HG03039 (cell line): ENCODE data around the gene SMPDL3A.

ENCODE experiments used
- ATAC-seq: cut with Tn5 transposase; IDR thresholded peaks from one replicate; pipeline ENCODE4 v1.9.1; 2021; ENCODE audit warnings: mild to moderate bottlenecking, moderate library complexity; ENCODE audit not compliant: unreplicated experiment

SMPDL3A gene

DNA sequence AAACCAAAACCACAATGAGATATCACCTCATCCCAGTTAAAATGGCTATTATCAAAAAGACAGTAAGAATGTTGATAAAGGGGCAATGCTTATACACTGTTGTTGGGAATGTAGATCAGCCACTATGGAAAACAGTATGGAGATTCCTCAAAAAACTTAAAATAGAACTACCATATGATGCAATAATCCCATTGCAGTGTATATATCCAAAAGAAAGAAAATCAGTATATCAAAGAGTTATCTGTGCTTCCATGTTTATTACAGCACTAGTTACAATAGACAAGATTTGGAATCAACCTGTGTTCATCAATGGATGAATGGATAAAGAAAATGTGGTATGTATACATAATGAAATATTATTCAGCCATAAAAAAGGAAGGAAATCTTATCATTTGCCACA lies 13.1 kb upstream of the SMPDL3A start:
- no peak for ATAC-seq

DNA sequence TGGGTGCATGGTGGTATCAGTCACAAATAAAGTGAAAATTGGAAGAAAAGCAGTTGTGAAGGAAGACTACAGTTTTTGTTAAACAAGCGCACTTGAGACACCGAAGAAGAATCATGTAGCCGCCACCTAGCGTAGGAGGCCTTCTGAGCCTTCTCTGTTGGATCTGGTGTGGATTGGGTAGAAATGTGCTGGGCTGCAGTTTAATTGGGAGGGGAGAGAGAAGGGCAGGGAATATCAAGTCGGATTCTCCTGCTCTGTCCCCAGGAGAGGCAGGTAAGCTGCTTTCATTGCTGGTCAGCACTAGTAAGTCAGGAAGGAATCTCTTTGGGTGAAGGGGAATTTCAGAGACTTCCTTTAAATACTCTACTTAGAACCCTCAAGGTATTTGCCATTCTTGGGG lies 10.8 kb upstream of the SMPDL3A start:
- ATAC-seq = no peak

DNA sequence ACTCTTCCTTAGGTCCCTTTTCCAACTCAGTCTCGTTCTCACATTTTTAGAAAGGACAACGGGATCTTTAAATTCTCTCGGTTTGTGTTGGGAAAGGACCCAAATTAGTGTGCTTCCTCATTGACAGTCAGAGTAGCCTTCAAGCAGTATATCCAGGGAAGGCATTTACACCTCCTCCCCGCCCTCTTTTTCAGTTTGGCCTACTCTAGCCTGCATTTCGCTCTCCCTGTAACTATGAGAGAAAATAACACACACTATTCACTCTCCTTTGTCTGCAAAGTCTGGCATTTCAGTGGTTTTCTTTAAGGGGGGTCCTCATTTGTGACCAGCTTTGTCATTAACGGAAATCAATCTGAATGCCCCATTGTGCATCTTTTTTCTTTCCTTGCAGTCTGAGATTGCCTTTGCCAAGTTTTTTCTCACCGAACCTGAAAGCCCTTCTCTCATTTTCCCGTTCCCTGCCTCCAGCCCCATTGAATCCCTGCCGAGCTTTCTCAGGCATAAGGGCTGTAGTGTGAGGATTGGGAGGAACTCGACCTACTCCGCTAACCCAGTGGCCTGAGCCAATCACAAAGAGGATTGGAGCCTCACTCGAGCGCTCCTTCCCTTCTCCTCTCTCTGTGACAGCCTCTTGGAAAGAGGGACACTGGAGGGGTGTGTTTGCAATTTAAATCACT lies 9.9 kb upstream of the SMPDL3A start:
- no peak for ATAC-seq

DNA sequence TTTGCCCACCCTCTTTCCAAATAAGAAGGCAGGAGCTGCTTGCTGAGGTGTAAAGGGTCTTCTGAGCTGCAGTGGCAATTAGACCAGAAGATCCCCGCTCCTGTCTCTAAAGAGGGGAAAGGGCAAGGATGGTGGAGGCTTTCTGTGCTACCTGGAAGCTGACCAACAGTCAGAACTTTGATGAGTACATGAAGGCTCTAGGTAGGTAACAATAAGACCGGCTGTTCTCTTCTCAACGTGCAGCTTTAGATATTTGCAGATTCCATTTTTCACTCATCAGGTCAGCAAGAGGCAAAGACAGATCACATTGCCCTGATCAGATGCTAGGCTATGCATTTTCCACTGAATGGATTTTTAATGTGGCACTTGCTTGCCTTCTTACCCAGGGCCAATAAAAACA lies 9.4 kb upstream of the SMPDL3A start, which contains the start of gene FABP7:
Gene FABP7, plus strand, starts transcription at position 50 of the 400 bp plus-strand sequence. Its CDS starts 79 bp downstream, at position 129.
- no peak for ATAC-seq

DNA sequence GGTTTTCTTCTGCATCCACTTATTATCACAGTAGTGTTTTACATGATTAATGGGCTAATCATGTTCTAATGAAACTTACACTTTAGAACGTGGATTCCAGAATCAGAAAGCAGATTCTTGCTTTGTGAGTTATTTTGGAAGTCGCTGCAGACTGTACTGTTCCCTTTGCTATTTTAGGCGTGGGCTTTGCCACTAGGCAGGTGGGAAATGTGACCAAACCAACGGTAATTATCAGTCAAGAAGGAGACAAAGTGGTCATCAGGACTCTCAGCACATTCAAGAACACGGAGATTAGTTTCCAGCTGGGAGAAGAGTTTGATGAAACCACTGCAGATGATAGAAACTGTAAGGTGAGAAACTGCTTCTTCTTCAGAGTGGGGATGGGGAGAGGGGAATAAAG lies 8.9 kb upstream of the SMPDL3A start:
- no peak for ATAC-seq

DNA sequence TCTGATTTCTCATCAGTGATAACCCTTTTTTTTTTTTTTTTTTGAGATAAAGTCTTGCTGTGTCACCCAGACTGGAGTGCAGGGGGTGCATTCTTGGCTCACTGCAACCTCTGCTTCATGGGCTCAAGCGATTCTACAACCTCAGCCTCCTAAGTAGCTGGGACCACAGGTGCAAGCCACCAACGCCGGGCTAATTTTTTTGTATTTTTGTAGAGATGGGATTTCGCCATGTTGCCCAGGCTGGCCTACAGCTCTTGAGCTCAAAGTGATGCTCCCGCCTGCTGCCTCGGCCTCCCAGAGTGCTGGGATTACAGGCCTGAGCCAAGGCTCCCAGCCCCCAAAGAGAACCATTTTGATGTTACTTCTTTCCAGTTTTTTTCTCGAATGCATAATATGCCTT lies 7.3 kb upstream of the SMPDL3A start:
- ATAC-seq = no peak

DNA sequence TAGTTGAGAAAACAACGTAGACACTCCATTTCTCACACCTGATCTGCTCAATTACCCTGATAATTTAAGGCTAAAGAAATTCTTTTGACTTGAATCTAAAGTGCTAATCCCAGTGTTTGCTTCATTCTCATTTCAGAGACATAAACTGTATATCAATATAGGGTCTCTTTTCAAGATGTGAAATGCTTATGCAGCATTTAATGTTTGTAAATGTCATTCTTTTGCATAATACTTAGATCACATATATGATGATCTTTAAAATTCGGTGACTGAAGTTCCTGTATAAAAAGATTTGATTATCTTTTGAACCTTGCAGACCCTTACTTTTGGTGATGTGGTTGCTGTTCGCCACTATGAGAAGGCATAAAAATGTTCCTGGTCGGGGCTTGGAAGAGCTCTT lies 5.7 kb upstream of the SMPDL3A start:
- no peak for ATAC-seq

DNA sequence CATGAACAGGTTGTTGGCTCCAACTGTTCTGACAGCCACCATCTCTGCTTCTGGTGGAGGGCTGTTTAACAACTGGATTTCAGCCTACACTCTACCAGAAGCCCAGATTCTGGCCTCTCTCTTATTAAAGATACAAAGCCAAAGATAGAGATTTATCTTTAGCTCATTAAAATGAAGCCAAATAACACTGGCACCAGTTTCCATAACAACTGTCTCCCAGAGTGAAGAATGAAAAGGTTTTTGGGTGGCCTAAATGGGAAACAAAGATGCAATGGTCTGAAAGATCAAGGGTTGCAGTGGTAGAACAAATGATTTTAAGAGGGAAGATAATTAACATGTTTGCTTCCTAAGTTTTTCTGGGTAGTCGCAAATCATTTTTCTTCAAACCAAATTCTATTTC lies 3.2 kb upstream of the SMPDL3A start:
- ATAC-seq = no peak

DNA sequence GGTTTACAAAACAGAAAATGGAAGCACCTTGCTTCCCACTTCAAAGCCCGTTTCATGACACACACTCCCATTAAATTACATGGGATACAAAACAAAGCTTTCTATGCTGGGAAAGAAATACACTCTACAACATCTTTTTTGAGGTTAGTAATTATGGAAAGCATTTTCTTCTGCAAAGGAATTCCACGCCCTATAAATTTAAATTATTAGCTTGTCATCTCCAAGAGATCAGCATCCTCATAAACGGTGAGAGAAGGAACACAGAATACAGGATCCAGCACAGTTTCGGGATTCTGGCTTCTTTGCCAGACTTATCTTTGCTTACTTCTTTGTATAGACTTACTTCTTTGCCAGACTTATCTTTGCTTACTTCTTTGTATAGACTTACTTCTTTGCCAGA lies 1.3 kb upstream of the SMPDL3A start:
- no peak for ATAC-seq

DNA sequence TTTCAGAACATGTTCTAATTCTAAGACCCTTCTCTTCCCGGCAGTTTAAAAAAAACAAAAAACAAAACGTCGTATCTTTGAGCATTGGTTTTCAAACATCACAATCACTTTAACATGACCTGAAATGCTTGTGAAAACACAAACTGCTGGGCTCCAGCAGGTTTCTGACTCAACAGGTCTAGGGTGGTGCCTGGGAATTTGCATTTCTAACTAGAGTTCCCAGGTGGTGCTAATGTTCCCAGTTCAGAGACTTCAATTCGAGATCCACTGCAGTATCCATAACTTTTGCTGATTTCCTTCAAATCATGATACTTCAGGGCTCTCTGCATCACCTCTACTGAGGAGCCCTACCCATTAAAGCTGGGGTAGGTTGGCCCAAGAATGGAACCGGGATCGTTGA lies 850 bp upstream of the SMPDL3A start:
- no peak for ATAC-seq

DNA sequence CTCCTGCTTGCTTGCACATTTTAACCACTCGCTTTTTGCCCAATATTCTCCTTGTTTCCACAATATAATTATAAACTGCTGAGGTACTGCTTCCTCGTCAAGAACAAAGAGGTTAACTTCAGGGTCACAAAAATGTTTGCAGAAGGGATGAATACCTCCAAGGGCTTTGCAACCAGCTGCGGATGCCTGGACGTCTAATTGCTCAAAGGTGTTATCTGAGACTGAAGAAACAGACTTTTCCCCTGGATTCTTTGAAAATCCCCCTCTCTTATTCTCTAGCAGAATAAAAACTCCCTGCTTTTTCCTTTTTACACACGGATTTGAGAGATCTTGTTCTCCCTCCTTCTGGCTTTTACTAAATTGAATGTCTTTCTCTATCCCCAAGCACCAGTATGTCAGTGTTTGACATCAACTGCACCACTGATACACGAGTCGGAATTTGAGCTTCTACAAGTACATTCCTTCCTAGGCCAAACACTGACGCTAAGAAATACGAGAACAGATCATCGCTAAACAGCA lies 336 bp upstream of the SMPDL3A start:
- ATAC-seq = peak; percentile 4

DNA sequence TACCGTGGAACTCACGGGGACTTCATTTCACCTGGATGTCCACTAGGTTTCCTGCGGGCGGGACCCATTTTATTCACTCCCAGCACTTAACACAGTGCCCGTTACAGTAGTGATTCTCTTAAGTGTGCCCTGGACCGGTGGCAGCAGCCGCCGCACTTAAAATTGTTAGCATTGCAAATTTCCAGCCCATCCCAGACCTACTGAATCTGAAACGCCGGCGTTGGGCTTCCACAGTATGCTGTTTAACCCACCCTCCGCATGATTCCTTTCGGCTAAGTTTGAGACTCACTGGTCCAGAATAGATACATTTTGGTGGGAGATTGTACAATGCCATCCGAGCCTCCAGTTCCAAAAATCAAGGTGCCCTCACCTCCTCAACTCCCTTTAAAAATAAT lies 967 bp downstream of the SMPDL3A start:
- peak; percentile 6 for ATAC-seq

DNA sequence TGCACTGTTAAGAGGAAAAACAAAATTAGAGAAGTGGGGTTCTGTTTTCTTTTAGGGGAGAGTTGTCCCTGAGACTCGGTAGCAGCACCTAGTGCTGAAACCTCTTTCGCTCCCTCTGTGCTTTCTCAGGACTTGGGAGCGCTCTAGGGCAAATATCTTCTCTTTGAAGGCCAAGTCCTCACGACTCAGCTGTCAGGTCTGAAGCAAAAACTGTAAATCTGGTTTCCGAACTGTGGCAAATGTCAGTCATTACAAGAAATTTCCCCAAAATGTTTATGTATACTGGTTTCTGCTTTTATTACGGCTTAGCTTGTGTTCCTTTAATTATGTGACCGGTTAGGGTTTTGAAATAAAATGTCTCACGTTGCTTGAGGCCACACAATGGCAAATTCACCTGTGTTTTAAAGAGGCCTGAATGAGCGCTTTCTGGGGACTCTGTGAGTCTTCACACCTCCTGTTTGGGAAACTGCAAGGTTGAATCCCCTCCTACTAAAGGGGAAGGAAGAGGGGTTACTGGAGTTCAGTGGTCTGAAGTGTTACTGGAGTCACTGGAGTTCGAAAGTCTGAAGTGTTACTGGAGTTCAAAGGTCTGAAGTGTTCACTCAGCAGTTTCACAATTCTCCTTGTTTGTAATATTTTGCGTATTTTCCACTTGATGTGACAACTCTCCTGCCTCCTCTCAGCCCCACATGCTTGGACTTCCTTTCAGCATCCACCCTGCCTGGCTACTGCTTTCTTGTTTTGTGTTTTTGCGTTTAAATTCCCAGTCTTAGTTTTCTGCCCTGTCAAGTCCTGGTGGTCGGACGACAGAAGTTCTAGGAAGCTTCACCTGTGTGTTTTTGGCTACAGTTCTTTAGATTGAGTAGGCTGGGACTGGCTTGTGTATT lies 1.6 kb downstream of the SMPDL3A start:
- no peak for ATAC-seq

DNA sequence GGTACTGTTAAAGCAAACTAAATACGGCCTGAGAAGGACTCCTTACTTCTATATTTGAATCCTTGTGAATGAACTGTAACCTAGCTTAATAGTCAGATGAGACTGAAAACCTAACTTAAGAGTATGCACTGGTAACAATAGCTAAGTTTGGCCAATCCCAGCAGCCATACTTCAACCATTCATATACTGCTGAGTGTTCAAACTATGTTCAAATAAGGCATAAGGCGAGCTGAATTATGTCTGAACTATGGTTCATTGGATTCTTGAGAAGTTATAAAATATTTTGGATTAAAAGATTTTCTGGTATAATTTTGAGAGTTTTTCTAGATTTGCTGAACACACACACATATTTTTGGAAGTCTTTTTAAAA lies 2.2 kb downstream of the SMPDL3A start:
- no peak for ATAC-seq

DNA sequence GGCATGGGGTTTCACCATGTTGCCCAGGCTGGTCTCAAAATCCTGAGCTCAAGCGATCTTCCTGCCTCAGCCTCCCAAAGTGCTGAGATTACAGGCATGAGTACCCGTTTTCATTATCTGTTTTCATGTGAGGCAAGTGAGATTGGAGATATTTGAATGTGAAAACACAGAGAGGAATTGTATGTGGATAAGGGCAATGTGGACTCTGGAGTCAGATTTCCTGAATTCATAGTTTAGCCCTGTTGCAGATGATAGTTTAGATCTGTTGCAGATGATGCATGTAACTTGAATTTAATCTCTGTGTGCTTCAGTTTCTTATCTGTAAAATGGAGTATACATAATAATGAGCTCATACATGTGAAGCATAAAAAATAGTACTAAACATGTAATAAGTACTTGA lies 3.7 kb downstream of the SMPDL3A start:
- ATAC-seq = no peak

DNA sequence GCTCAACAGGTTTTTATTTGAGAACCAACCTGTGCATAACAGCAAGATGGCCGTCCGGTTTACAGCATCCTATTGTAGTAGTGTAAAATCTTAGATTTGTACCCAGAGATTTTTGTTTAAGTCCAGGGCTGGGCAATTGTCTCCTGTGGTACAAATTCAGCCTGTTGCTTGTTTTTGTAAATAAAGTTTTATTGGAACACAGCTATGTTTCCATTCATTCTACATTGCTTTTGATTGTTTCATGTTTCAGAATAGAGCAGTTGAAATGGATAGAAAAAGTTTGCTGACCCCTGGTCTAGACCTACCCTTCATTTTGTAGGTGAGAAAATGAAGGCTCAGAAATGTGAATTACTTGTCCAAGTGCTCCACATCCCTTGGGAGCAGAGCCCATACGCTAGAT lies 8.5 kb downstream of the SMPDL3A start:
- no peak for ATAC-seq

DNA sequence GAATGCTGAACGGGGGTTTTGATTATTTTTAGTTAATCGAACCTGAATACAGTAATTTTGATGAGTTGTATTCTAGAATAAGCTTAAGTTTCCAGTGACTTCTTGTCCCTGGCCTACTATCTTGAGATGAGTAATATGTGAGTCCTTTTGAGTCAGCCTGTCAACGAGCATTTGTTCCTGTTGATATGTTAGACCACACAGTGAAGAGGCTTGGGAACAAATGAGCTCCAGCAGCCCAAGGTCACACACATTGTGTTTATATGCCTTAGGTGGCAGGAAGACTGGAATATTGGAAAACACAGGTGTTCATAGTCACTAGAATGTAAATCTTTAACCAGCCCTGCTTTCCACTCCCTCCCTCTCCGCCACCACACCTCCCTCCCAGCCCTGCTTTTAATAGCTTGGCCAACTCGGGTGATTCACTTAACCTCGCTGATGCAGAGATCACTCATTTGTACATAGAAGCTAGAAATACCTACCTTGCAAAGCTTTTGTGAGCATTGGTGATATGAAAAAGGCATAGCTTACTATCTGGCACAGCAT lies 9.1 kb downstream of the SMPDL3A start:
- ATAC-seq = peak; percentile 93

DNA sequence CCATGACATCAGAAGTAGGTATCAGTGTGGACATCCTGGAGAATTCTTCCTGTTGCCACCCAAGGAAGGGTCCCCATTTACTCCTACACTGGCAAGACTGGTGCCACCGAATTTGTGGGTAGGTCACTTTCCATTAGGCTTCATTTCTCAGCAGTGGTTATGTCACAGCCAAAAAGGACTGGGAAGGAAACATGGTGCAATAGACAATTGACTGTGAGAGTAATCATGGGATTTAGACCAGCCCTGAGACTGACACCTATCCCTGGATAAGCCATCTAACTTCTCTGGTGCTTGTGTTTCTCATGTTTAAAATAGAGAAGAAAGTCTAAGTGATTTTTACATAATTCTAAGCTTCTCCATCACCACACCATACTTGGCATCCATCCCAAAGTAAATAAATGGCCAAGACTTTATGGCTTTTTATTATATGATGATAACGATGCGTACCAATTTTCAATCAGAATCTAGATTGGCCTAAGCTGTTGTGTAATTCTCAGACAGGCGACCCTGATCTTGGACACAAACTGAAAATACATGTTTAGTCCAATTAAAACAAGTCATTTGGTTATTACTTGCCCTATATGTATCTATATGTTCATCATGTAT lies 10.2 kb downstream of the SMPDL3A start:
- no peak for ATAC-seq

DNA sequence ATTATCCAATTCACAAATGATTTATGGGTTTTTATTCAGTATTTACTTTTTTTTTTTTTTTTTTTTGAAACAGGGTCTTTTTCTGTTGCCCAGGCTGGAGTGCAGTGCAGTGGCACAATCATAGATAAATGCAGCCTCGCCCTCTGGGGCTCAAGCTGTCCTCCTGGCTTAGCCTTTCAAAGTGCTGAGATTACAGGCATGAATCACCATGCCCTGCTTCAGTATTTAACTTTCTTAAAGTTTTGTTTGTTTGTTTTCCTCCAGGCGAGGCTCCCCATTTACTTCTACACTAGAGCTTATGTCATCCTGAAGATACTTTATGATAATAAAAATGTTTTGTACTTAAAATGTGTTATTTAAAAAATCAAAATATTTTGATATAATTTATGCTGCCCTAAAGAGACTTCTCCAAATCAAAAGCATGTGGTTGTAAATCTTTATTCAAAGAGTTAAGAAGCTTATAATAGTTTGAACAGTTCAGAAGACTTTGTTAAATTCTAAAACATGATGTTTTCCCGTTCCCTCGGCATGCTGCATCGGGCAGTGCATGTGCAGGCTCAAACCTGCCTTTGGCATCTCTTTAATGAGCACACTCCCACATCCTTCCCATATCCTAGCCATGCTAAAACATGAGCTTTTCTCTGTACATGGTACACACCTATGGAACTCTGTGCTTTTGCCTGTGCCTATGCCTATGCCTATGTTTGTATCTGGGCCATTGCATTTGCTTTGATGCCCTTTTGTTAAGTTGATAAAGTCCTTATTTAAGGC lies 11.0 kb downstream of the SMPDL3A start:
- no peak for ATAC-seq

DNA sequence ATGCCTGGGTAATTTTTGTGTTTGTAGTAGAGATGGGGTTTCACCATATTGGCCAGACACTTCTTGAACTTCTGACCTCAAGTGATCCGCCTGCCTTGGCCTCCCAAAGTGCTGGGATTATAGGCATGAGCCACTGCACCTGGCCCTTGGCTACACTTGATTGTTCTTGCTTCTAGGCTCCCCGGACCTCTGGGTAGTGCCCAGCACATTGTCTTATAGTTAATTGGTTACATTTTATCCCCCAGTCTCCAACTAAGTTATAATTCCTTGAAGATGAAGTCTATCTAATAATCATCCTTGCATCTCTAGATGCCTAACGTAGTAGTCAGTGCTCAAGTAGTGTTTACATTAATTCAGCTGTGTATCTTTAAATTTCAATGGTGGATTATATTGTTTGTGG lies 11.8 kb downstream of the SMPDL3A start:
- ATAC-seq = no peak

DNA sequence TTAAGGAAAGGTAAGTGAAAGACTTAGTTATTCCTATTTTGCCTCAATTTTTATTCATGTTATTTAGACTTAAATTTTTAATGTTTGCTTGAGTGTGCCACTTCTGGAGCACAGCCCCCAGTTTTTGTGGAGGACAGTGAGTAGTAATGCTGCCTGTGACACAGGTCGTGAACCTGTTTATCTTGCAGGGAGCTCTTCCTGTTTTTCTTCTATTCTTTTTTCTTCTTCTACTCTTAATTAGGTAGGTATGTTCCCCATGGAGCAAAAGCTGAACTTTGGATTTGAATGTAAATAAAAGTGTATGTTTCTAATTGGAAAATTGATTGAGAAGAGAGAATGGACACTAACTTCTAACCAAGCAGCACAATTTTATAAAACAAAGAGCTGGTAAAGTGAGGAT lies 12.3 kb downstream of the SMPDL3A start:
- ATAC-seq = no peak
